ENCODE data around the gene SLC38A11. TPM values are rescaled to one million over a fixed set of nuclear protein-coding genes. Genes with fewer than 3 reads are reported as not detected.
A peak's percentile ranks its signal among the peaks of the same experiment; 100 is the strongest.

The SLC38A11 gene
- total and polyA plus RNA-seq, 2 donors (not counting 1 experiment from before 2014, with no cell fraction given) = 5.4 to 46.8 TPM

DNA sequence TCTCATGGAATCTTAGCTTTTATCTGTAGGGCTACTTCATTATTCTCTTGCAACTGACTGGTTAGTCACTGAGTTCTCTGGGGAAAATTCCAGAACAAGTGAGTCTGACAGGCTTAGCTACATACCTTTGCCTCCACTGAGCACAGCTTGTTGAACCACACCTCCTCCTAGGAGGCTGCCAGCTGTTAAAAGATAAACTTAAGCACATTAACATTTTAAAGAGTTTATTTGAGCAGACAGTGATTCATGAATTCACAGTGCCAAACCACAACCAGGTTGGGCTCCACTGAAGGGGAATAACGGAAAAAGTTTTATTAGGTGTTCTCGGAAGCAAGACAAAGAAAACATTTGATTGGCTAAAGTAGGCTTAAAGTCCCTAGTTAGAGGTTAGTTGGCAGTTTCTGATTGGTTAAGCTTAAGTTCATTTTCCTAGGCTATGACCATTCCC lies 12.5 kb upstream of the SLC38A11 start:
- peaks cover 86% of the 10 kb centered on the region for H3K4me1 Mint-ChIP-seq
- Histone ChIP-seq H3K4me3 (ENCODE audit: control extremely low read depth in 1 of 5, extremely low read depth in 1 of 5, insufficient read depth in 1 of 5, low read depth in 2 of 5, low read length in 4 of 5) (no peak overlapping the region), H3K36me3 (replicated peaks in 1 of 2; ENCODE audit: control extremely low read depth in 1 of 2, control insufficient read depth in 1 of 2, extremely low read depth in 1 of 2, insufficient read depth in 2 of 2, low read length in 1 of 2) (no peaks in the 10 kb centered on the region), H3K4me1 (ENCODE audit: control insufficient read depth in 2 of 2, insufficient read depth in 2 of 2, low read length in 2 of 2) (peaks cover 83 to 91% of the 10 kb centered on the region in 2 donors), H4K20me1 (ENCODE audit: control insufficient read depth, insufficient read depth, low read length, poor library complexity, severe bottlenecking) (no peaks in the 10 kb centered on the region), H2AFZ (ENCODE audit: insufficient read depth, low read depth, low read length, poor library complexity, severe bottlenecking) (no peak overlapping the region), H3K9ac (ENCODE audit: low read length) (no peak overlapping the region), H3K9me3 (ENCODE audit: control extremely low read depth in 1 of 3, control insufficient read depth in 2 of 3, insufficient read depth in 1 of 3, low read length in 2 of 3) (peaks cover 0 to 20% (median 6%) of the 10 kb centered on the region in 3 donors), H3K79me2 (ENCODE audit: control insufficient read depth, insufficient read depth, low read length) (peaks cover 6% of the 10 kb centered on the region), H3K27me3 (replicated peaks in 1 of 4; ENCODE audit: control extremely low read depth in 1 of 4, control insufficient read depth in 3 of 4, insufficient read depth in 4 of 4, low read length in 3 of 4) (no peaks in the 10 kb centered on the region), H3K27ac (ENCODE audit: low read length in 2 of 2) (peak overlapping the region in 1 of 2 donors; percentile 81), H3K4me2 (replicated peaks; ENCODE audit: low read depth, low read length, poor library complexity, severe bottlenecking) (no peak overlapping the region)
- DNase-seq = no peak
- H3K9me3 Mint-ChIP-seq (ENCODE audit: insufficient read depth) = peaks cover 2% of the 10 kb centered on the region
- peak overlapping the region; percentile 91 for H3K27ac Mint-ChIP-seq
- TF ChIP-seq EZH2 (IDR thresholded peaks at IDR 0.05; ENCODE audit: borderline replicate concordance, insufficient read depth, low read depth, low read length, poor library complexity, severe bottlenecking) = no peak
- TF ChIP-seq, protein P1, sequence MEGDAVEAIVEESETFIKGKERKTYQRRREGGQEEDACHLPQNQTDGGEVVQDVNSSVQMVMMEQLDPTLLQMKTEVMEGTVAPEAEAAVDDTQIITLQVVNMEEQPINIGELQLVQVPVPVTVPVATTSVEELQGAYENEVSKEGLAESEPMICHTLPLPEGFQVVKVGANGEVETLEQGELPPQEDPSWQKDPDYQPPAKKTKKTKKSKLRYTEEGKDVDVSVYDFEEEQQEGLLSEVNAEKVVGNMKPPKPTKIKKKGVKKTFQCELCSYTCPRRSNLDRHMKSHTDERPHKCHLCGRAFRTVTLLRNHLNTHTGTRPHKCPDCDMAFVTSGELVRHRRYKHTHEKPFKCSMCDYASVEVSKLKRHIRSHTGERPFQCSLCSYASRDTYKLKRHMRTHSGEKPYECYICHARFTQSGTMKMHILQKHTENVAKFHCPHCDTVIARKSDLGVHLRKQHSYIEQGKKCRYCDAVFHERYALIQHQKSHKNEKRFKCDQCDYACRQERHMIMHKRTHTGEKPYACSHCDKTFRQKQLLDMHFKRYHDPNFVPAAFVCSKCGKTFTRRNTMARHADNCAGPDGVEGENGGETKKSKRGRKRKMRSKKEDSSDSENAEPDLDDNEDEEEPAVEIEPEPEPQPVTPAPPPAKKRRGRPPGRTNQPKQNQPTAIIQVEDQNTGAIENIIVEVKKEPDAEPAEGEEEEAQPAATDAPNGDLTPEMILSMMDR (IDR thresholded peaks at IDR 0.05) = no peak
- ChIA-PET CTCF (interaction anchor here (0.6 to 2.5 kb wide), 6 partner anchors 13 to 230 kb away, joined by 3 to 8 read pairs (median 4); partner anchors contain the start of gene SLC38A11), POLR2A (no interaction called here)
- intact Hi-C loops (cut with micrococcal nuclease) = no loop called here
- no peak overlapping the region for H3K4me3 Mint-ChIP-seq
- H3K27me3 Mint-ChIP-seq = no peaks in the 10 kb centered on the region
- no CpG with 5 or more reads among the region's 2 CpGs for WGBS (ENCODE audit: insufficient coverage)
- ATAC-seq (ENCODE audit: low read depth) = no peak

DNA sequence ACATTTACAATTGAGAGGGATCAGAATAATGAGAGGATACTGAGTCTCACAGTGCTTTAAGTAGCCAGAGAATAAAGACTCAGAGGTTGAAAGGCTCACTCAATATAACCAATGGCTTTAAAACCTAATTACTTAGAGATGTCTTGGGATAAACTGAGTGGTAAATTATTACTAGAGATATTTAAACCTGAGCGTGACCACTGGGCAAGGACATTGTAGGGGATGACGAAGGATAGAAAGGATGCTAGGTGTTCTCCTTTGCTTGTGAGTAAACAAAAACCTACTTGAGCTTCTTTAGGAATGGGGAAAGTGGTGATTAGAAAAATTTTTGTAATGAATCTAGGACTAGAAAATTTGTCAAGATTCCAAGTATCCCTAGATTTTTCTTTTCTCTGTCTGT lies 12.0 kb upstream of the SLC38A11 start:
- CTCF ChIA-PET = interaction anchor here (0.6 to 2.5 kb wide), 5 partner anchors 12 to 54 kb away, joined by 3 to 8 read pairs (median 4); partner anchors contain the start of gene SLC38A11

More for the DNA sequence above, 12.0 kb upstream of the SLC38A11 start:
- Histone ChIP-seq H3K9me3 (ENCODE audit: control extremely low read depth in 1 of 3, control insufficient read depth in 2 of 3, insufficient read depth in 1 of 3, low read length in 2 of 3) (peaks cover 0 to 15% (median 6%) of the 10 kb centered on the region in 3 donors), H3K27ac (ENCODE audit: low read length in 2 of 2) (peak overlapping the region in 1 of 2 donors; percentile 81), H3K36me3 (replicated peaks in 1 of 2; ENCODE audit: control extremely low read depth in 1 of 2, control insufficient read depth in 1 of 2, extremely low read depth in 1 of 2, insufficient read depth in 2 of 2, low read length in 1 of 2) (no peaks in the 10 kb centered on the region), H2AFZ (ENCODE audit: insufficient read depth, low read depth, low read length, poor library complexity, severe bottlenecking) (no peak overlapping the region), H3K4me2 (replicated peaks; ENCODE audit: low read depth, low read length, poor library complexity, severe bottlenecking) (no peak overlapping the region), H4K20me1 (ENCODE audit: control insufficient read depth, insufficient read depth, low read length, poor library complexity, severe bottlenecking) (no peaks in the 10 kb centered on the region), H3K4me1 (ENCODE audit: control insufficient read depth in 2 of 2, insufficient read depth in 2 of 2, low read length in 2 of 2) (peaks cover 78 to 91% of the 10 kb centered on the region in 2 donors), H3K27me3 (replicated peaks in 1 of 4; ENCODE audit: control extremely low read depth in 1 of 4, control insufficient read depth in 3 of 4, insufficient read depth in 4 of 4, low read length in 3 of 4) (no peaks in the 10 kb centered on the region), H3K4me3 (ENCODE audit: control extremely low read depth in 1 of 5, extremely low read depth in 1 of 5, insufficient read depth in 1 of 5, low read depth in 2 of 5, low read length in 4 of 5) (no peak overlapping the region), H3K79me2 (ENCODE audit: control insufficient read depth, insufficient read depth, low read length) (peaks cover 6% of the 10 kb centered on the region), H3K9ac (ENCODE audit: low read length) (no peak overlapping the region)
- Mint-ChIP-seq H3K4me1 (peaks cover 87% of the 10 kb centered on the region), H3K27ac (peak overlapping the region; percentile 51), H3K4me3 (no peak overlapping the region), H3K9me3 (ENCODE audit: insufficient read depth) (no peaks in the 10 kb centered on the region), H3K27me3 (no peaks in the 10 kb centered on the region)
- WGBS (ENCODE audit: insufficient coverage) = 100% methylated on average over 2 of the region's 2 CpGs
- POLR2A ChIA-PET = no interaction called here
- DNase-seq (no peak), ATAC-seq (ENCODE audit: low read depth) (no peak)
- intact Hi-C loops (cut with micrococcal nuclease) = no loop called here
- TF ChIP-seq EZH2 (IDR thresholded peaks at IDR 0.05; ENCODE audit: borderline replicate concordance, insufficient read depth, low read depth, low read length, poor library complexity, severe bottlenecking) = no peak

Measured in B cell (primary cell).